HepG2 (cell line): ENCODE data around the gene IL27RA. TPM values are rescaled to one million over a fixed set of nuclear protein-coding genes. Genes with fewer than 3 reads are reported as not detected.

Source experiments
- ATF1 ChIP-seq: IDR thresholded peaks from 2 replicates; pipeline ENCODE4 v1.6.1; 2016; ENCODE audit warnings: mild to moderate bottlenecking, control low read depth
- CCAR2 ChIP-seq: fragments of 200-400 bp; formaldehyde crosslinking; optimal IDR thresholded peaks from 2 replicates; pipeline ENCODE3; 2018; ENCODE audit warnings: low read depth, mild to moderate bottlenecking, low read length, moderate library complexity
- HDAC2 ChIP-seq: sonication (generic); formaldehyde crosslinking; IDR thresholded peaks from 2 replicates; pipeline ENCODE4 v1.4.0; 2020; ENCODE audit warnings: missing genetic modification reagents
- MATR3 ChIP-seq: sonication (generic); formaldehyde crosslinking; IDR thresholded peaks from 2 replicates; pipeline ENCODE4 v1.4.0; 2020; ENCODE audit warnings: missing genetic modification reagents
- MTF2 ChIP-seq: sonication (generic); formaldehyde crosslinking; IDR thresholded peaks from 2 replicates; pipeline ENCODE4 v1.5.0; 2020; ENCODE audit warnings: missing genetic modification reagents, borderline replicate concordance
- NR2C2 ChIP-seq: sonication (generic); formaldehyde crosslinking; IDR thresholded peaks from 2 replicates; pipeline ENCODE4 v1.4.0; 2020; ENCODE audit warnings: missing genetic modification reagents, mild to moderate bottlenecking, moderate library complexity, borderline replicate concordance
- NR3C1 ChIP-seq: sonication (generic); formaldehyde crosslinking; IDR thresholded peaks from 2 replicates; pipeline ENCODE4 v1.4.0; 2020; ENCODE audit warnings: missing genetic modification reagents
- RXRB ChIP-seq: IDR thresholded peaks from 2 replicates; pipeline ENCODE4 v1.6.1; 2016; ENCODE audit warnings: borderline replicate concordance, missing genetic modification reagents, missing compliant biosample characterization
- SOX6 ChIP-seq, 2 experiments: fragments of 450-650 bp in 1 of 2; sonication (generic) in 1 of 2; formaldehyde crosslinking in 1 of 2; IDR thresholded peaks; 2 replicates each; pipeline versions ENCODE4 v1.4.0 to v1.6.1; 2017 to 2020; ENCODE audit warnings: antibody characterized with exemption in 1 of 2, mild to moderate bottlenecking in 1 of 2, missing genetic modification reagents in 1 of 2
- SP4 ChIP-seq: sonication (generic); formaldehyde crosslinking; IDR thresholded peaks from 2 replicates; pipeline ENCODE4 v1.8.1; 2023; ENCODE audit warnings: mild to moderate bottlenecking, missing genetic modification reagents
- TAF15 ChIP-seq: fragments of 200-400 bp; formaldehyde crosslinking; IDR thresholded peaks from one replicate; pipeline ENCODE4 v1.6.1; 2018; ENCODE audit warnings: mild to moderate bottlenecking, low read depth, low read length; ENCODE audit not compliant: poor library complexity, severe bottlenecking
- ZNF20 ChIP-seq: sonication (generic); formaldehyde crosslinking; IDR thresholded peaks from 2 replicates; pipeline ENCODE4 v1.4.0; 2020; ENCODE audit warnings: mild to moderate bottlenecking, moderate library complexity, missing genetic modification reagents
- ZNF276 ChIP-seq: sonication (generic); formaldehyde crosslinking; IDR thresholded peaks from 2 replicates; pipeline ENCODE4 v1.4.0; 2020; ENCODE audit warnings: mild to moderate bottlenecking, low read depth, missing genetic modification reagents
- ZNF282 ChIP-seq: fragments of 450-650 bp; IDR thresholded peaks from 2 replicates; pipeline ENCODE4 v1.6.1; 2018; ENCODE audit not compliant: partially characterized antibody
- ZNF33B ChIP-seq: sonication (generic); formaldehyde crosslinking; IDR thresholded peaks from 2 replicates; pipeline ENCODE4 v1.5.1; 2020; ENCODE audit warnings: mild to moderate bottlenecking, missing genetic modification reagents
- ZNF451 ChIP-seq: sonication (generic); formaldehyde crosslinking; IDR thresholded peaks from 2 replicates; pipeline ENCODE4 v1.5.0; 2020; ENCODE audit warnings: mild to moderate bottlenecking, missing genetic modification reagents
- ZNF639 ChIP-seq: conservative IDR thresholded peaks from 2 replicates; pipeline ENCODE4 v1.6.1; 2018; ENCODE audit warnings: missing genetic modification reagents
- ZNF768 ChIP-seq: sonication (generic); formaldehyde crosslinking; IDR thresholded peaks from 2 replicates; pipeline ENCODE4 v1.4.0; 2020; ENCODE audit warnings: missing genetic modification reagents
- ZNF788 ChIP-seq: sonication (generic); formaldehyde crosslinking; IDR thresholded peaks from 2 replicates; pipeline ENCODE4 v1.5.0; 2020; ENCODE audit warnings: mild to moderate bottlenecking, missing genetic modification reagents, borderline replicate concordance
- polyA plus RNA-seq, 8 experiments: library from polyadenylated mRNA; depleted of rRNA in 3 of 8; stranded (reverse) in 7 of 8; unstranded in 1 of 8; fragments of >200 nt; fragmentation: Illumina TruSeq in 4 of 8; extraction: Trizol in 4 of 8; gene quantifications; 2 replicates each; pipeline versions ENCODE4 v1.2.1 to v1.2.3, GENCODE V29; 2011 to 2016; ENCODE audit warnings: low read depth in 4 of 8, missing spikeins in 1 of 8, mixed read lengths in 1 of 8; ENCODE audit not compliant: insufficient read depth in 1 of 8
- total RNA-seq, 5 experiments: library from RNA; depleted of rRNA; stranded (reverse); fragments of >200 nt; fragmentation: Illumina TruSeq; extraction: Trizol; gene quantifications; 2 replicates each; pipeline ENCODE4 v1.2.3, GENCODE V29; 2016; ENCODE audit warnings: low read depth in 1 of 5
- TF ChIP-seq, protein P1 (sequence below): sonication (generic); formaldehyde crosslinking; IDR thresholded peaks from 2 replicates; pipeline ENCODE4 v1.4.0; 2020; ENCODE audit warnings: missing genetic modification reagents
- TF ChIP-seq, protein P2 (sequence below): sonication (generic); formaldehyde crosslinking; conservative IDR thresholded peaks from 2 replicates; pipeline ENCODE4 v1.8.0; 2022; ENCODE audit warnings: missing genetic modification reagents
- TF ChIP-seq, protein P3 (sequence below): sonication (generic); formaldehyde crosslinking; IDR thresholded peaks from 2 replicates; pipeline ENCODE4 v1.5.0; 2020; ENCODE audit warnings: mild to moderate bottlenecking, missing genetic modification reagents

IL27RA gene
- total and polyA plus RNA-seq, 2 of the 13 experiments (the other 11 are each of a cell fraction or from before 2014, with no cell fraction given) = 3.5 to 8.1 TPM

- TF ChIP-seq, protein P1, sequence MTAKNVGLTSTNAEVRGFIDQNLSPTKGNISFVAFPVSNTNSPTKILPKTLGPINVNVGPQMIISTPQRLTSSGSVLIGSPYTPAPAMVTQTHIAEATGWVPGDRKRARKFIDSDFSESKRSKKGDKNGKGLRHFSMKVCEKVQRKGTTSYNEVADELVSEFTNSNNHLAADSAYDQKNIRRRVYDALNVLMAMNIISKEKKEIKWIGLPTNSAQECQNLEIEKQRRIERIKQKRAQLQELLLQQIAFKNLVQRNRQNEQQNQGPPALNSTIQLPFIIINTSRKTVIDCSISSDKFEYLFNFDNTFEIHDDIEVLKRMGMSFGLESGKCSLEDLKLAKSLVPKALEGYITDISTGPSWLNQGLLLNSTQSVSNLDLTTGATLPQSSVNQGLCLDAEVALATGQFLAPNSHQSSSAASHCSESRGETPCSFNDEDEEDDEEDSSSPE (CRISPR knock-in tag) = no peak
- TF ChIP-seq ZNF33B (no peak), RXRB (CRISPR knock-in tag) (peak; percentile 56; the same call in 1 of the 2 replicates), TAF15 (no peak), ZNF768 (CRISPR knock-in tag) (no peak), ZNF276 (CRISPR knock-in tag) (no peak), NR2C2 (peak; percentile 78), MTF2 (CRISPR knock-in tag) (no peak), ZNF451 (CRISPR knock-in tag) (no peak), SP4 (CRISPR knock-in tag) (no peak), ZNF788 (CRISPR knock-in tag) (no peak), ATF1 (CRISPR knock-in tag) (no peak), ZNF639 (CRISPR knock-in tag) (no peak), HDAC2 (CRISPR knock-in tag) (no peak), SOX6 (IDR thresholded peaks at IDR 0.05) (no peak), SOX6 (CRISPR knock-in tag; IDR thresholded peaks at IDR 0.05) (0 out of 2 replicates have a peak, but pooled peaks have one; percentile 40), CCAR2 (no peak), NR3C1 (no peak), ZNF20 (CRISPR knock-in tag) (no peak), MATR3 (no peak), ZNF282 (no peak)
- TF ChIP-seq, protein P2, sequence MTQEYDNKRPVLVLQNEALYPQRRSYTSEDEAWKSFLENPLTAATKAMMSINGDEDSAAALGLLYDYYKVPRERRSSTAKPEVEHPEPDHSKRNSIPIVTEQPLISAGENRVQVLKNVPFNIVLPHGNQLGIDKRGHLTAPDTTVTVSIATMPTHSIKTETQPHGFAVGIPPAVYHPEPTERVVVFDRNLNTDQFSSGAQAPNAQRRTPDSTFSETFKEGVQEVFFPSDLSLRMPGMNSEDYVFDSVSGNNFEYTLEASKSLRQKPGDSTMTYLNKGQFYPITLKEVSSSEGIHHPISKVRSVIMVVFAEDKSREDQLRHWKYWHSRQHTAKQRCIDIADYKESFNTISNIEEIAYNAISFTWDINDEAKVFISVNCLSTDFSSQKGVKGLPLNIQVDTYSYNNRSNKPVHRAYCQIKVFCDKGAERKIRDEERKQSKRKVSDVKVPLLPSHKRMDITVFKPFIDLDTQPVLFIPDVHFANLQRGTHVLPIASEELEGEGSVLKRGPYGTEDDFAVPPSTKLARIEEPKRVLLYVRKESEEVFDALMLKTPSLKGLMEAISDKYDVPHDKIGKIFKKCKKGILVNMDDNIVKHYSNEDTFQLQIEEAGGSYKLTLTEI = no peak
- TF ChIP-seq, protein P3, sequence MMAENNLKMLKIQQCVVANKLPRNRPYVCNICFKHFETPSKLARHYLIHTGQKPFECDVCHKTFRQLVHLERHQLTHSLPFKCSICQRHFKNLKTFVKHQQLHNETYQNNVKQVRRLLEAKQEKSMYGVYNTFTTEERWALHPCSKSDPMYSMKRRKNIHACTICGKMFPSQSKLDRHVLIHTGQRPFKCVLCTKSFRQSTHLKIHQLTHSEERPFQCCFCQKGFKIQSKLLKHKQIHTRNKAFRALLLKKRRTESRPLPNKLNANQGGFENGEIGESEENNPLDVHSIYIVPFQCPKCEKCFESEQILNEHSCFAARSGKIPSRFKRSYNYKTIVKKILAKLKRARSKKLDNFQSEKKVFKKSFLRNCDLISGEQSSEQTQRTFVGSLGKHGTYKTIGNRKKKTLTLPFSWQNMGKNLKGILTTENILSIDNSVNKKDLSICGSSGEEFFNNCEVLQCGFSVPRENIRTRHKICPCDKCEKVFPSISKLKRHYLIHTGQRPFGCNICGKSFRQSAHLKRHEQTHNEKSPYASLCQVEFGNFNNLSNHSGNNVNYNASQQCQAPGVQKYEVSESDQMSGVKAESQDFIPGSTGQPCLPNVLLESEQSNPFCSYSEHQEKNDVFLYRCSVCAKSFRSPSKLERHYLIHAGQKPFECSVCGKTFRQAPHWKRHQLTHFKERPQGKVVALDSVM (CRISPR knock-in tag) = no peak
Measured at GRCh38 chr19:14061081-14061749, 29.7 kb downstream of the IL27RA start (continued).
